ENCODE results near the gene RHPN2.
"Not testable (repeated sequence)": the region's sequence is repeated elsewhere in the genome, so short reads cannot be mapped to it uniquely, and the experiment has no call there.

The RHPN2 gene

GRCh38 chr19:32971715-32972540 is 92.8 kb downstream of the RHPN2 start, which contains the start of the genes CEP89 and FAAP24:
Gene CEP89 (minus strand): TSS chr19:32971958. CDS start chr19:32971874, 84 bp downstream.
Gene FAAP24 (plus strand): TSS chr19:32972242. CDS start chr19:32973197, 955 bp downstream.
- peak; percentile 99 for DNase-seq

GRCh38 chr19:32971012-32971595 is 93.6 kb downstream of the RHPN2 start:
- no peak for DNase-seq

- no peak for DNase-seq
Measured at GRCh38 chr19:32969549-32969948, 95.1 kb downstream of the RHPN2 start.

GRCh38 chr19:32966750-32967149 is 97.9 kb downstream of the RHPN2 start:
- DNase-seq, result no peak

GRCh38 chr19:32945260-32945659 is 119.4 kb downstream of the RHPN2 start:
- DNase-seq, result no peak

- DNase-seq, result not testable (repeated sequence)
Measured at GRCh38 chr19:32941273-32941672, 123.4 kb downstream of the RHPN2 start.

- no peak for DNase-seq
Measured at GRCh38 chr19:32936065-32936464, 128.6 kb downstream of the RHPN2 start.

- no peak for DNase-seq
Measured at GRCh38 chr19:32935629-32936028, 129.1 kb downstream of the RHPN2 start.

GRCh38 chr19:32933571-32933970 is 131.1 kb downstream of the RHPN2 start:
- no peak for DNase-seq

- no peak for DNase-seq
Measured at GRCh38 chr19:32930567-32930966, 134.1 kb downstream of the RHPN2 start.

- no peak for DNase-seq
Measured at GRCh38 chr19:32928806-32929205, 135.9 kb downstream of the RHPN2 start.
